ENCODE results near the gene B3GNT5.

DNA sequence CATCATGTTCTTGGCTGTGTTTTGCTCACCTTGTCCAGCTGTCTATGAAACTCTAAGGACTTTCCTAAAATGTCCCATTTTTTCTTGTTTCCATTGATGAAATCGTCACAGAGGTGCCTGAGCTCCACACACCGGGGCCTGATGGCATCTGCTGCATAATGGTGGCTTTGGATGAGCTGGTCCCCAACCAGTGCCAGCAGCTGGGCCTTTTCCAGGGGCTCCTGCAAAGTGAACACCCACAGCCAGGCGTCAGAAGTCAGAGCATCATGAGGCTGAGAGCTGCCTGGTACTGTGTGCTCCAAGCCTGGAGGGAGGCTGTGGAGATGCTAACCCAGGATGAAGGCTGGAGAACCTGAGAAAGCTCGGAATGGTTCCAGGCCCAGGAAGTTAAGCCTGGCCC is 46.9 kb downstream of the B3GNT5 start:
- TF ChIP-seq, protein P1, sequence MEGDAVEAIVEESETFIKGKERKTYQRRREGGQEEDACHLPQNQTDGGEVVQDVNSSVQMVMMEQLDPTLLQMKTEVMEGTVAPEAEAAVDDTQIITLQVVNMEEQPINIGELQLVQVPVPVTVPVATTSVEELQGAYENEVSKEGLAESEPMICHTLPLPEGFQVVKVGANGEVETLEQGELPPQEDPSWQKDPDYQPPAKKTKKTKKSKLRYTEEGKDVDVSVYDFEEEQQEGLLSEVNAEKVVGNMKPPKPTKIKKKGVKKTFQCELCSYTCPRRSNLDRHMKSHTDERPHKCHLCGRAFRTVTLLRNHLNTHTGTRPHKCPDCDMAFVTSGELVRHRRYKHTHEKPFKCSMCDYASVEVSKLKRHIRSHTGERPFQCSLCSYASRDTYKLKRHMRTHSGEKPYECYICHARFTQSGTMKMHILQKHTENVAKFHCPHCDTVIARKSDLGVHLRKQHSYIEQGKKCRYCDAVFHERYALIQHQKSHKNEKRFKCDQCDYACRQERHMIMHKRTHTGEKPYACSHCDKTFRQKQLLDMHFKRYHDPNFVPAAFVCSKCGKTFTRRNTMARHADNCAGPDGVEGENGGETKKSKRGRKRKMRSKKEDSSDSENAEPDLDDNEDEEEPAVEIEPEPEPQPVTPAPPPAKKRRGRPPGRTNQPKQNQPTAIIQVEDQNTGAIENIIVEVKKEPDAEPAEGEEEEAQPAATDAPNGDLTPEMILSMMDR (IDR thresholded peaks at IDR 0.05) = no peak
- no peak for TF ChIP-seq POLR2A (IDR thresholded peaks at IDR 0.05)

All from testis (tissue), 2 donors.